Measurements from ENCODE around the gene OR10G3.
"Not testable (repeated sequence)": the region's sequence is repeated elsewhere in the genome, so short reads cannot be mapped to it uniquely, and the experiment has no call there.

The OR10G3 gene

DNA sequence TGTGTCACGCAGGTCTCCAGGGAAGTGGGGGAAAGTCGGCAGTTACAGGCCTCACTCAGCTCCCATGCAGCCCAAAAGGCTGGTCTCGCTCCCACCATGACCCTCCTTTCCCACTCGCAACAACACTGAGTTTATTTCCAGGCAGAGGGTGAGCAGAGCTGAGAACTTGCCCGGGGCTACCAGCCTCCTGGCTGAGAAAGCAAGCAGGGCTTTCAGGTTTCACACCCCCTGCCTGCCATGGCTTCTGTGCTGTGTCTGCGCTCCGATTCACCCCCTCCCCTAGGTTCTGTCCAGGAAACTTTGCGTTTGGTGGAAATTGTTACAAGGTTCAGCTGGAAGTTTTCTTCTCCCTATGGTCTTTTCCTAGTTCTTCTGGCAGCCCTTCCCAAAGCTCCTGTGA, 37.7 kb upstream of the OR10G3 start (continued):
- TF ChIP-seq TSHZ2 (CRISPR knock-in tag; IDR thresholded peaks at IDR 0.05): no peak
- no peak for TF ChIP-seq ARNTL (CRISPR knock-in tag; IDR thresholded peaks at IDR 0.05; ENCODE audit: borderline replicate concordance, low read depth)
- TF ChIP-seq CSDC2 (CRISPR knock-in tag; IDR thresholded peaks at IDR 0.05): no peak
- TF ChIP-seq SNAI2 (CRISPR knock-in tag; IDR thresholded peaks at IDR 0.05): no peak
- TF ChIP-seq ZFP3 (CRISPR knock-in tag; IDR thresholded peaks at IDR 0.05): no peak
- TF ChIP-seq TOX (CRISPR knock-in tag; IDR thresholded peaks at IDR 0.05; ENCODE audit: borderline replicate concordance): no peak
- TF ChIP-seq ESRRG (CRISPR knock-in tag; IDR thresholded peaks at IDR 0.05): no peak
- no peak for TF ChIP-seq ZC3H10 (CRISPR knock-in tag; IDR thresholded peaks at IDR 0.05)

- TF ChIP-seq ARNTL (CRISPR knock-in tag; IDR thresholded peaks at IDR 0.05; ENCODE audit: borderline replicate concordance, low read depth) (no peak), GLIS3 (CRISPR knock-in tag; IDR thresholded peaks at IDR 0.05) (no peak), OSR1 (CRISPR knock-in tag; IDR thresholded peaks at IDR 0.05) (no peak)
- ATAC-seq: no peak
These were observed 34.4 kb upstream of the OR10G3 start for GRCh38 chr14:21614240-21614639.

DNA sequence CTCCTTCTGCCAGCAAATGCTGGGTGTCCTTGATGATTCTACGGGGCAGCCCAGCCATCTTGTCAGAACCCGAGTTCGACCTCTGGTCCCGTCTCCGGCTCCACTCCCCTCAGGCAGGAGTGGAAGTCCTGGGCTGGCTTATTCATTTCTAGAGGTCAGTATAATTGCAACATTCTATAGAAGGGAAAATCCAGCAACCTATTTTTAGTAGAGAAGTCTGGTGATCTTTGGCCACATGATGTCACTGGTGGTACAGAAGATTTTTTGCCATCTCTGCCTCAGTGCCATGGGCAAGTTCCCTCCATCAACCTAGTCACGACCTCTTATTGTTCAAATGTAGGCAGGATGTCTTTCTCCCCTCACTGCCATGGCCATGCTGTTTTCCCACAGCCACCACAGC, 32.4 kb upstream of the OR10G3 start:
- ATAC-seq: no peak
- TF ChIP-seq ZNF8 (CRISPR knock-in tag; IDR thresholded peaks at IDR 0.05) (no peak), ZFP30 (CRISPR knock-in tag; IDR thresholded peaks at IDR 0.05) (no peak), ARNTL (CRISPR knock-in tag; IDR thresholded peaks at IDR 0.05; ENCODE audit: borderline replicate concordance, low read depth) (no peak)

GRCh38 chr14:21602181-21602580, 22.3 kb upstream of the OR10G3 start:
- not testable (repeated sequence) for ATAC-seq

- ATAC-seq: no peak
- no peak for TF ChIP-seq ZNF565 (CRISPR knock-in tag; conservative IDR thresholded peaks at IDR 0.05; ENCODE audit: low read depth)
- TF ChIP-seq ZFP3 (CRISPR knock-in tag; IDR thresholded peaks at IDR 0.05): no peak
- TF ChIP-seq, protein P1, sequence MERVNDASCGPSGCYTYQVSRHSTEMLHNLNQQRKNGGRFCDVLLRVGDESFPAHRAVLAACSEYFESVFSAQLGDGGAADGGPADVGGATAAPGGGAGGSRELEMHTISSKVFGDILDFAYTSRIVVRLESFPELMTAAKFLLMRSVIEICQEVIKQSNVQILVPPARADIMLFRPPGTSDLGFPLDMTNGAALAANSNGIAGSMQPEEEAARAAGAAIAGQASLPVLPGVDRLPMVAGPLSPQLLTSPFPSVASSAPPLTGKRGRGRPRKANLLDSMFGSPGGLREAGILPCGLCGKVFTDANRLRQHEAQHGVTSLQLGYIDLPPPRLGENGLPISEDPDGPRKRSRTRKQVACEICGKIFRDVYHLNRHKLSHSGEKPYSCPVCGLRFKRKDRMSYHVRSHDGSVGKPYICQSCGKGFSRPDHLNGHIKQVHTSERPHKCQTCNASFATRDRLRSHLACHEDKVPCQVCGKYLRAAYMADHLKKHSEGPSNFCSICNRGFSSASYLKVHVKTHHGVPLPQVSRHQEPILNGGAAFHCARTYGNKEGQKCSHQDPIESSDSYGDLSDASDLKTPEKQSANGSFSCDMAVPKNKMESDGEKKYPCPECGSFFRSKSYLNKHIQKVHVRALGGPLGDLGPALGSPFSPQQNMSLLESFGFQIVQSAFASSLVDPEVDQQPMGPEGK (CRISPR knock-in tag; IDR thresholded peaks at IDR 0.05; ENCODE audit: borderline replicate concordance): no peak
- no peak for TF ChIP-seq PPARA (CRISPR knock-in tag; IDR thresholded peaks at IDR 0.05; ENCODE audit: borderline replicate concordance)
- TF ChIP-seq RARB (CRISPR knock-in tag; IDR thresholded peaks at IDR 0.05): no peak
- no peak for TF ChIP-seq OSR1 (CRISPR knock-in tag; IDR thresholded peaks at IDR 0.05)
- TF ChIP-seq ARNTL (CRISPR knock-in tag; IDR thresholded peaks at IDR 0.05; ENCODE audit: borderline replicate concordance, low read depth): no peak
- no peak for TF ChIP-seq ISL1 (CRISPR knock-in tag; IDR thresholded peaks at IDR 0.05)
- TF ChIP-seq, protein P2, sequence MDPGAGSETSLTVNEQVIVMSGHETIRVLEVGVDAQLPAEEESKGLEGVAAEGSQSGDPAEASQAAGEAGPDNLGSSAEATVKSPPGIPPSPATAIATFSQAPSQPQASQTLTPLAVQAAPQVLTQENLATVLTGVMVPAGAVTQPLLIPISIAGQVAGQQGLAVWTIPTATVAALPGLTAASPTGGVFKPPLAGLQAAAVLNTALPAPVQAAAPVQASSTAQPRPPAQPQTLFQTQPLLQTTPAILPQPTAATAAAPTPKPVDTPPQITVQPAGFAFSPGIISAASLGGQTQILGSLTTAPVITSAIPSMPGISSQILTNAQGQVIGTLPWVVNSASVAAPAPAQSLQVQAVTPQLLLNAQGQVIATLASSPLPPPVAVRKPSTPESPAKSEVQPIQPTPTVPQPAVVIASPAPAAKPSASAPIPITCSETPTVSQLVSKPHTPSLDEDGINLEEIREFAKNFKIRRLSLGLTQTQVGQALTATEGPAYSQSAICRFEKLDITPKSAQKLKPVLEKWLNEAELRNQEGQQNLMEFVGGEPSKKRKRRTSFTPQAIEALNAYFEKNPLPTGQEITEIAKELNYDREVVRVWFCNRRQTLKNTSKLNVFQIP (CRISPR knock-in tag; IDR thresholded peaks at IDR 0.05; ENCODE audit: borderline replicate concordance, low read depth): no peak
- no peak for TF ChIP-seq ESRRG (CRISPR knock-in tag; IDR thresholded peaks at IDR 0.05)
- no peak for TF ChIP-seq BACH2 (CRISPR knock-in tag; IDR thresholded peaks at IDR 0.05; ENCODE audit: borderline replicate concordance)
- no peak for TF ChIP-seq TCF4 (CRISPR knock-in tag; IDR thresholded peaks at IDR 0.05; ENCODE audit: borderline replicate concordance)
- TF ChIP-seq SNAI2 (CRISPR knock-in tag; IDR thresholded peaks at IDR 0.05): no peak
- TF ChIP-seq ZNF8 (CRISPR knock-in tag; IDR thresholded peaks at IDR 0.05): no peak
- no peak for TF ChIP-seq ZC3H10 (CRISPR knock-in tag; IDR thresholded peaks at IDR 0.05)
These were observed 9.4 kb upstream of the OR10G3 start for GRCh38 chr14:21589317-21589716.

DNA sequence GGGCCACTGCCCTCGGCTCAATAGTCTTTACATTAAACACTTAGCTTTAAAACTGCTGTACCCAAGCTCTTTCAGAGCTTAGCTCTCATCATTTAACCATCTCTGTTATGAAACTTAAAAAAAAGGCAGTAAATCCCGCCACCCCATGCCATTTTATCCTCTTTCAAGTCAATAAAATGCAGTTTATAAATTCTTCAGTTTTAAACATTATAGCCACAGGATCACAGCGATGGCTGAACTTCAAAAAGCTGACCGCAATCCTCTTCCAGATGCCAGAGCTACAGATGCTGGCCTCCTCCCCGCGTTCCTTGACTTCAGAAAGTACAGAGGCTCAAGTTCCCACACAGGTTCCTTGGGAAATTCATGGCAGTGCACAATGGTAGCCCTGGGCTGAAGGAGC, 4.2 kb downstream of the OR10G3 start:
- TF ChIP-seq, protein P3, sequence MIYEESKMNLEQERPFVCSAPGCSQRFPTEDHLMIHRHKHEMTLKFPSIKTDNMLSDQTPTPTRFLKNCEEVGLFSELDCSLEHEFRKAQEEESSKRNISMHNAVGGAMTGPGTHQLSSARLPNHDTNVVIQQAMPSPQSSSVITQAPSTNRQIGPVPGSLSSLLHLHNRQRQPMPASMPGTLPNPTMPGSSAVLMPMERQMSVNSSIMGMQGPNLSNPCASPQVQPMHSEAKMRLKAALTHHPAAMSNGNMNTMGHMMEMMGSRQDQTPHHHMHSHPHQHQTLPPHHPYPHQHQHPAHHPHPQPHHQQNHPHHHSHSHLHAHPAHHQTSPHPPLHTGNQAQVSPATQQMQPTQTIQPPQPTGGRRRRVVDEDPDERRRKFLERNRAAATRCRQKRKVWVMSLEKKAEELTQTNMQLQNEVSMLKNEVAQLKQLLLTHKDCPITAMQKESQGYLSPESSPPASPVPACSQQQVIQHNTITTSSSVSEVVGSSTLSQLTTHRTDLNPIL (CRISPR knock-in tag; IDR thresholded peaks at IDR 0.05; ENCODE audit: low read depth): no peak
- ATAC-seq: no peak
